Measurements from ENCODE around the gene EP400.

Gene EP400

DNA sequence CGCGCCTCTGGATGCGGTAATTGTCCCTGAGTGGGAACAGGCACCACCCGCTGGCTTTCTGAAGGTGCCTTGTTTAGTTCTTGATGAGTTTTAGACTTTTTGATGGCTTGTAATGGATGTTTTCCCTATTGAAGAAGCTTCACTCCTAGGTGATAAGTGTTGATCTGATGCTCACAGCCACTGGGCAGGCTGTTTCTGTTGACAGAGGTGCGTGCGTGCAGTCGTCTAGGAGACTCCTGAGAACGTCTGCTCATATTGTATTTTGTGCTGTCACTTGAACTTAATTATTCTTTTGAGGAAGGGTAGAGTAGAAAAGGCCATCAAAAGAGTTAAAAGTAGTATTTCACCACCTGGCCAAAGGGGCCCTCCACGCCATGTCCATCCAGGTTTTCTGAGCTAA is 70.5 kb downstream of the EP400 start:
- H3K27me3 ChIP-seq (ENCODE audit: control insufficient read depth, insufficient read depth, low read length), result no peaks in the 10 kb centered on the region
- no peak overlapping the region for H3K4me3 ChIP-seq (ENCODE audit: low read length)
- no peaks in the 10 kb centered on the region for H3K4me1 ChIP-seq (ENCODE audit: control insufficient read depth, insufficient read depth, low read length)
- H3K9ac ChIP-seq (ENCODE audit: low read depth, low read length), result no peak overlapping the region
- no peak overlapping the region for H3K4me2 ChIP-seq (ENCODE audit: low read length)
- peaks cover 77% of the 10 kb centered on the region for H3K36me3 ChIP-seq (ENCODE audit: insufficient read depth, low read length)
- H3K9me3 ChIP-seq (replicated peaks; ENCODE audit: low read length), result no peaks in the 10 kb centered on the region

DNA sequence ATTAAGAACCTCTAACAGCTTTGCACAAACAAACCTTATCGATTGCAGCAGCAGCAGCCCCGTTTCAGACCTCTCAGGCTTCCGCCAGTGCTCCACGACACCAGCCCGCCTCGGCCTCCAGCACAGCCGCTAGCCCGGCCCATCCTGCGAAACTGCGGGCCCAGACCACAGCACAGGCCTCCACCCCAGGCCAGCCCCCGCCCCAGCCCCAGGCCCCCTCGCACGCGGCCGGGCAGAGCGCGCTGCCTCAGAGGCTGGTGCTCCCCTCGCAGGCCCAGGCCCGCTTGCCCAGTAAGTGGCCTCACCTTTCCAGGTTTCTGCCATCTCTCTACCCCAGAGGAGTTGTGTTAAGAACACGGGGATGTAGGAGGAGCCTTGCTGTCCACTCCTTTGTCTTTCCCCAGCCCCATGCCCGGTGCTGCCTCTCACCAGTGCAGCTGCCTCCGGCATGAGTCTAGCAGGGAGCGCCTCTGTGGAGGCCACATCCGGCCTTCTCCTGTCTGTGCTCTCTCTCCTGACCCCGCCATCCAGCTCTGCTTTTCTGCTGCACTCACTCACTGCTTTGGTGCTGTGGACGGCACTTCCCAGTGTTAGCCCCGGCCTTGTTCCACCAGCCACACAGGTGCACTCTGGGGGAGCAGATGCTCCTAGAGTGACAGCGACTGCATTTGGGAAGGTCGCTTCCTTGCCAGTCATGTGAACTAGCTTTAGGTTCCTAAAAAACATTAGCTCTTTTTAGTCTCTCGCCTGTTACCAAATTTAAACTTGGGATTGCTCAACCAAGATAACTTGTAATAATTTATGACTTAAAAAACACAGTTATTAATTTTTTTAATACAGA is 71.5 kb downstream of the EP400 start:
- H3K9ac ChIP-seq (ENCODE audit: low read depth, low read length), result no peak overlapping the region

DNA sequence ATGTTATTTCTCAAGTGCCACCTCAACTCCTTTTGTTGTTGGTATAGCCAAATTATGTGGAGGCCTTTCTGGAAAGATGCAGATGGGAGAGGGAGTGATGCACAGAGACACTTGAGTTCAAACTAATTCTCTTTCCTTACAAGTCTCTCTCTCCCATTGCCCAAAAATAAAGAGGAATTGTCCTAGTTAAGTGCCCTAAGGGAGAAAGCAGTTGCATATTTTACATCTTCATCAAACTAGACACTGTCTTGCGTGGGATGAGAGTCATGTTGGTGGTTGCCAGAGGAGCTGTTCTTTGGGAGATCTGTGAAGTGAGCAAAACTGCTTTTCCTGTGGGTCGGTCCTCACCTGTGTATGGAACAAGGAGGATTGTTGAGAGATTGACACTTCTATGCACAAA is 72.2 kb downstream of the EP400 start:
- Histone ChIP-seq H3K9me3 (replicated peaks; ENCODE audit: low read length) (no peaks in the 10 kb centered on the region), H3K36me3 (ENCODE audit: insufficient read depth, low read length) (peaks cover 81% of the 10 kb centered on the region), H3K4me1 (ENCODE audit: control insufficient read depth, insufficient read depth, low read length) (no peaks in the 10 kb centered on the region), H3K4me2 (ENCODE audit: low read length) (no peak overlapping the region), H3K27me3 (ENCODE audit: control insufficient read depth, insufficient read depth, low read length) (no peaks in the 10 kb centered on the region), H3K9ac (ENCODE audit: low read depth, low read length) (no peak overlapping the region), H3K4me3 (ENCODE audit: low read length) (no peak overlapping the region)

More for the DNA sequence above, 71.5 kb downstream of the EP400 start:
- H3K36me3 ChIP-seq (ENCODE audit: insufficient read depth, low read length), result peaks cover 78% of the 10 kb centered on the region
- H3K4me1 ChIP-seq (ENCODE audit: control insufficient read depth, insufficient read depth, low read length), result no peaks in the 10 kb centered on the region
- no peak overlapping the region for H3K4me2 ChIP-seq (ENCODE audit: low read length)
- H3K9me3 ChIP-seq (replicated peaks; ENCODE audit: low read length), result no peaks in the 10 kb centered on the region
- no peak overlapping the region for H3K4me3 ChIP-seq (ENCODE audit: low read length)
- no peaks in the 10 kb centered on the region for H3K27me3 ChIP-seq (ENCODE audit: control insufficient read depth, insufficient read depth, low read length)

DNA sequence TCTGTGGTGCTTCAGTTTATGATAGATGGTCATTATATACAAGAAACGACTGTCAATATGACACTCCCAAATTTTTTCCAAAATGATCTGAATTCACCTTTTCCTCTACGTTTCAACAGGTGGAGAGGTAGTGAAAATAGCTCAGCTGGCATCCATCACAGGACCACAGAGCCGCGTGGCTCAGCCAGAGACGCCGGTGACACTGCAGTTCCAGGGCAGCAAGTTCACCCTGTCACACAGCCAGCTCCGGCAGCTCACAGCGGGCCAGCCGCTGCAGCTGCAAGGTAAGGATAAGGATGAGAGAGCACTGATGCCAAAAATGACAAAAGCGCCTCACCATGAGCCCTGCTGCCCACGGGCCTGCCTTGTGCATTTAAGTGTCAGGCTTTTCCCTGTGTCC is 73.9 kb downstream of the EP400 start:
- Histone ChIP-seq H3K27me3 (ENCODE audit: control insufficient read depth, insufficient read depth, low read length) (no peaks in the 10 kb centered on the region), H3K4me3 (ENCODE audit: low read length) (no peak overlapping the region), H3K4me2 (ENCODE audit: low read length) (no peak overlapping the region), H3K36me3 (ENCODE audit: insufficient read depth, low read length) (peaks cover 82% of the 10 kb centered on the region), H3K9me3 (replicated peaks; ENCODE audit: low read length) (no peaks in the 10 kb centered on the region), H3K4me1 (ENCODE audit: control insufficient read depth, insufficient read depth, low read length) (no peaks in the 10 kb centered on the region), H3K9ac (ENCODE audit: low read depth, low read length) (no peak overlapping the region)

DNA sequence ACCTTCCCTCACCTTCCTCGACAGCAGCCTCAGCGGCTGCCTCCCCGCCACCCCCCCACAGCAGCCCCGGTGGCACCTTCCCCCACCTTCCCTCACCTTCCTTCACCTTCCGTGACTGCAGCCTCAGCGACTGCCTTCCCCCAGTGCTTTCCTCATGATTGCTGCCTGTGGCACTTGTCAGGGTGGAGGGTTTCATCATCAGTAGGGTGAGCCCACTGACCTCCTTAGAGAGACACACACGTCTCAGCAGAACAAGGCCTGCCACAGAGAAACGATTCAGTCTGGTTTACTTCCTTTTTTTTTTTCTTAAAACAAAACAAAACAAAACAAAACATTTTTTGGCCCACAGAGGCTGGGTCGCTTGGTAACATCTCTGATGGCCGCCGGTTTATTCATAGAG is 75.0 kb downstream of the EP400 start:
- Histone ChIP-seq H3K4me3 (ENCODE audit: low read length) (no peak overlapping the region), H3K9me3 (replicated peaks; ENCODE audit: low read length) (no peaks in the 10 kb centered on the region), H3K4me1 (ENCODE audit: control insufficient read depth, insufficient read depth, low read length) (peaks cover 1% of the 10 kb centered on the region), H3K36me3 (ENCODE audit: insufficient read depth, low read length) (peaks cover 81% of the 10 kb centered on the region), H3K4me2 (ENCODE audit: low read length) (no peak overlapping the region), H3K27me3 (ENCODE audit: control insufficient read depth, insufficient read depth, low read length) (no peaks in the 10 kb centered on the region), H3K9ac (ENCODE audit: low read depth, low read length) (no peak overlapping the region)

DNA sequence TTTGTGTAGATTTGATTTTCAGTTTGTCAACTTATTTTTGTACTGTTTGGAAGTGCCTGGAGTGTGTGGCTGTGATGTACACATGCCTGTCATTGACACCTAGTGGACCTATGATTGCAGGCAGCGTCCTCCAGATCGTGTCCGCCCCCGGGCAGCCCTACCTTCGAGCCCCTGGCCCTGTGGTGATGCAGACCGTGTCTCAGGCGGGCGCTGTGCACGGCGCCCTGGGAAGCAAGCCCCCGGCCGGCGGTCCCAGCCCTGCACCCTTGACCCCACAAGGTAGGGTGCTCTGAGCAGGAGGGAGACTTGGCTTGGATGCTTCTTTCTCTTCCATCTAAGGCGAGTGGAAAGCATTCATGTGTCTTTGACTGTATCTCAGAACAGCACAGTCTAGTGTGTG is 75.8 kb downstream of the EP400 start:
- no peak overlapping the region for H3K4me3 ChIP-seq (ENCODE audit: low read length)

DNA sequence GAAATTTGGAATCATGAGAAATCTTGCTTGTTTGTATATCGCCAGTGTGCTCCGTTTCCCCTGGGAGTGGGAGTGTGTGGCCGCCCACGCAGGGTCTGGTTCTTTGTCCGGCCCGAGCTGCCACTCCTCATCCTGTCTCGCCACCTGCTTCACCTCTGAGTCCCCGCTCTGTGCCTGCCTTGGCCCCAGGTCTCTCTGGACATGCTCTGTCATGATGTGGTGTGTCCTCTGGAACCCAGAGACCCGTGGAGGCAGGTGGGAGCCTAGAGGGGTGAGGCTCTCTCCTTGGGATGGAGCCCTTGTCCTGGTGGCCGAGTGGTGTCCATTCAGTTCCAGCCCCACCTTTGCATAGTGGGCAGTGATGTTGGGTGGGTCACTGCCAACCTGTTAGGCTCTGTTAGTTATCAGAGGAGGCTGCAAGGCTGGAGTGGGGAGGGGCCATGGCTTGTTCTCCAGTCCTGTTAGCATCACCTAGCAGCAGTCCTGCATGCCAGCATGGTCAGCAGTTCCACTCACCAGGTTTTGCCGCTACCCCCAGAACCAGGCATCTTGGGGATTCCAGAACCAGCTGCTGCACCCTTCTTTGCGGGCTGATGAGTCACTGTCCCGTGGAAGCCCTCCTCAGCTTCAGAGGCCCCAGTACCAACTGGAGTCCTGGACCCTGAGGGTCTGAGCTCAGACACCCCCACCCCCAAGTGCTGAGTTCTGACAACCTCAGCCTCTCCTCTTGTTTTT is 76.5 kb downstream of the EP400 start:
- peaks cover 87% of the 10 kb centered on the region for H3K36me3 ChIP-seq (ENCODE audit: insufficient read depth, low read length)
- no peaks in the 10 kb centered on the region for H3K9me3 ChIP-seq (replicated peaks; ENCODE audit: low read length)
- peaks cover 16% of the 10 kb centered on the region for H3K4me1 ChIP-seq (ENCODE audit: control insufficient read depth, insufficient read depth, low read length)
- H3K9ac ChIP-seq (ENCODE audit: low read depth, low read length), result no peak overlapping the region
- no peak overlapping the region for H3K4me2 ChIP-seq (ENCODE audit: low read length)
- H3K27me3 ChIP-seq (ENCODE audit: control insufficient read depth, insufficient read depth, low read length), result no peaks in the 10 kb centered on the region
- H3K4me3 ChIP-seq (ENCODE audit: low read length), result no peak overlapping the region

More for the DNA sequence above, 75.8 kb downstream of the EP400 start:
- Histone ChIP-seq H3K4me2 (ENCODE audit: low read length) (no peak overlapping the region), H3K9ac (ENCODE audit: low read depth, low read length) (no peak overlapping the region), H3K36me3 (ENCODE audit: insufficient read depth, low read length) (peaks cover 81% of the 10 kb centered on the region), H3K4me1 (ENCODE audit: control insufficient read depth, insufficient read depth, low read length) (peaks cover 9% of the 10 kb centered on the region), H3K9me3 (replicated peaks; ENCODE audit: low read length) (no peaks in the 10 kb centered on the region), H3K27me3 (ENCODE audit: control insufficient read depth, insufficient read depth, low read length) (no peaks in the 10 kb centered on the region)

DNA sequence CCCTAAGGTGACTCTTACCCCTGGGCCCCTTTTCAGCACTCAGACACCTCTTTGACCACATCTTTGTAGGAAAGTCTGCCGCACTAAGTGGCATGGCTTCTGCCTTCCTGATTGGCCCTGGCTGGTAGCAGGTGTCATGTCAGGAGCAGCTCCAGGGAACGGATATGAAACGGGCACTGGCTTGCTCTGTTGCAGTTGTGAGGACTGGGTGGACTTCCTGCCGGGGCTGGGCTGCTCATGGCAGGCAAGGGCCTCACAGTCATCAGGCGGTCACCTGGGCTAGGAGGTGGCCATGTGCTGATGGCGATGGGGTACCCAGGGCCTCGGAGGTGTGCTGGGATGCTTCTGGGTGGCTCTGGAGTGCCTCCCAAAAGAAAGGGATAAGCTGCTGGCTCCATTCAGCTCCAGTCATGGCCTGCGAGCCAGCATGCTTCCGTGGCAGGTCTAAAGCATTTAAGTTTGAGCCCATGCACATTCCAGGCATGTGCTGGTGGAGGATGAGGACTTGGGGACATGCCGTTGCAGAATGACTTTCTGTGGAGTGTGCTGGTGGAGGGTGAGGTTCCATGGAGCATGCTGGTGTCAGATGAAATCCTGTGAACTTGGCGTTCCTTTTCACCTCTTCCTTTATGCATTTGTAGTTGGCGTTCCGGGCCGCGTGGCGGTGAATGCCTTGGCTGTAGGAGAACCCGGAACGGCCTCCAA is 77.2 kb downstream of the EP400 start:
- Histone ChIP-seq H3K4me2 (ENCODE audit: low read length) (no peak overlapping the region), H3K4me1 (ENCODE audit: control insufficient read depth, insufficient read depth, low read length) (peaks cover 16% of the 10 kb centered on the region), H3K27me3 (ENCODE audit: control insufficient read depth, insufficient read depth, low read length) (no peaks in the 10 kb centered on the region), H3K9ac (ENCODE audit: low read depth, low read length) (no peak overlapping the region), H3K4me3 (ENCODE audit: low read length) (no peak overlapping the region), H3K9me3 (replicated peaks; ENCODE audit: low read length) (no peaks in the 10 kb centered on the region), H3K36me3 (ENCODE audit: insufficient read depth, low read length) (peaks cover 85% of the 10 kb centered on the region)

DNA sequence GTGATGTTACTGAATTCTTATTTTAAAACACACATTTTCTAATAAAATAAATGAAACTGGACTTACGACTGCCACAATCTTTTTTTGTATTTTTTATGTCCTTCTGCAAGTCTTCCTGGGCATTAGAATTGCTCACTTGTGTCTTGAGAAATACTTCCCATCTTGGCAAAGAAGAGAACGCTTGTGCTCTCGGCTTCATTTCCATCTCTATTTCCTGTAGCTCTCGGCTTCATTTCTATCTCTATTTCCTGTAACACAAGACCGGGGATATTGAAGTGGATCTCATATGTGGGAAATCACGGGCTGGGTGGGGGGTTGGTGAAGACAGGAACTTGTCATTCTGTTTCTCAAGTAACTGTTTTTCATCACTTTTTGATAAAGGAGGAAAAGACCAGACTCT is 77.9 kb downstream of the EP400 start:
- H3K4me3 ChIP-seq (ENCODE audit: low read length), result no peak overlapping the region
- H3K9ac ChIP-seq (ENCODE audit: low read depth, low read length), result no peak overlapping the region
- no peak overlapping the region for H3K4me2 ChIP-seq (ENCODE audit: low read length)
- H3K4me1 ChIP-seq (ENCODE audit: control insufficient read depth, insufficient read depth, low read length), result peaks cover 16% of the 10 kb centered on the region
- H3K27me3 ChIP-seq (ENCODE audit: control insufficient read depth, insufficient read depth, low read length), result no peaks in the 10 kb centered on the region
- H3K9me3 ChIP-seq (replicated peaks; ENCODE audit: low read length), result no peaks in the 10 kb centered on the region
- peaks cover 84% of the 10 kb centered on the region for H3K36me3 ChIP-seq (ENCODE audit: insufficient read depth, low read length)

DNA sequence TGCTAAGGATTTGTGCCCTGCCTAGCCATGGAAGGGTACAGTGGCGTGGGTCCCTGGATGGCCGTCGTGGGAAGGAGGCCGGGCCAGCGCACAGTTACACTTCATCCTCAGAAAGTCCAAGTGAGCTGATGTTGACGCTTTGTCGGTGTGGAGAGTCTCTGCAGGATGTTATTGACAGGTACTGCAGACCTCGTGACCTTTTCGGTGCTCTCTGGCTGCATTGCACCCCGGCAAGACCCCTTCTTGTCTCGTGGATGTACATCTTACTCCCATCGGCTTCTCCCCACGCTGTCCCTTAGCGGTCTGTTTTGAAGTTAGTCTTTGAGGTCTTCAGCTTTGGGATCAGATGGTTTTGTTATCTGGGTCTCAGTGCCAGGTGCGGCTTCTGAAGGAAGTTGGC is 78.4 kb downstream of the EP400 start:
- H3K36me3 ChIP-seq (ENCODE audit: insufficient read depth, low read length), result peaks cover 84% of the 10 kb centered on the region
- no peak overlapping the region for H3K9ac ChIP-seq (ENCODE audit: low read depth, low read length)
- no peak overlapping the region for H3K4me2 ChIP-seq (ENCODE audit: low read length)
- no peaks in the 10 kb centered on the region for H3K9me3 ChIP-seq (replicated peaks; ENCODE audit: low read length)
- H3K4me1 ChIP-seq (ENCODE audit: control insufficient read depth, insufficient read depth, low read length), result peaks cover 16% of the 10 kb centered on the region
- H3K27me3 ChIP-seq (ENCODE audit: control insufficient read depth, insufficient read depth, low read length), result no peaks in the 10 kb centered on the region
- H3K4me3 ChIP-seq (ENCODE audit: low read length), result no peak overlapping the region

DNA sequence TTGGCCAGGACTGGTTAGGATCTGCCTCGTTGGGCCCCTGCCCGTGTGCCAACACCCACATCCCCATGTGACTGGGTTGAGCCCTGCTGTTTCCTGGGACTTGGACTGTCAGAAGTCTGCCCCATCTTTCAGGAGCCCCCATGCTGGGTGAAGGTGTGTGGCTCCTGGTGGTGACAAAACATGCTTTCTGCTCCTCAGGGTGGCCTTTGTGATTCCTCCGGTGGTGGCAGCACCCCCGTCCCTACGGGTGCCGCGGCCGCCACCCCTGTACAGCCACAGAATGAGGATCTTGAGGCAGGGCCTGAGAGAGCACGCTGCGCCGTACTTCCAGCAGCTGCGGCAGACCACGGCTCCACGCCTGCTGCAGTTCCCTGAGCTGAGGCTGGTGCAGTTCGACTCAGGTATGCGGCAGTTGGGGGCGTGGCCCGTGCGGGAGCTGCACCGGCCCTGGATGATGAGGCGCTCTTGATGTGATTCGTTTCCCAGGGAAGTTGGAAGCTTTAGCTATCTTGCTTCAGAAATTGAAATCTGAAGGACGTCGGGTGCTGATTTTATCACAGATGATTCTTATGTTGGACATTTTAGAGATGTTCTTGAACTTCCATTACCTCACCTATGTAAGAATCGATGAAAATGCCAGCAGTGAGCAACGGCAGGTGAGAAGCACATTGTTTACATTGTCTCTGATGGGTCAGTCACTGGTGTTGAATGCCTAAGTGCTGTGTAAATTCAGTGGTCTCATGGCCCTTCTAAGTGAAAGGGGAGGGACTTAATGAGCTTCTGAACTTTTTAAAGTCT is 80.0 kb downstream of the EP400 start:
- no peak overlapping the region for H3K9ac ChIP-seq (ENCODE audit: low read depth, low read length)
- peaks cover 82% of the 10 kb centered on the region for H3K36me3 ChIP-seq (ENCODE audit: insufficient read depth, low read length)
- no peaks in the 10 kb centered on the region for H3K27me3 ChIP-seq (ENCODE audit: control insufficient read depth, insufficient read depth, low read length)
- H3K9me3 ChIP-seq (replicated peaks; ENCODE audit: low read length), result no peaks in the 10 kb centered on the region
- no peak overlapping the region for H3K4me2 ChIP-seq (ENCODE audit: low read length)
- no peak overlapping the region for H3K4me3 ChIP-seq (ENCODE audit: low read length)
- H3K4me1 ChIP-seq (ENCODE audit: control insufficient read depth, insufficient read depth, low read length), result peaks cover 16% of the 10 kb centered on the region

All from skeletal muscle satellite cell (primary cell).